ENCODE measurements around the gene AP1S2.
"Not testable (repeated sequence)": the region's sequence is repeated elsewhere in the genome, so short reads cannot be mapped to it uniquely, and the experiment has no call there.

AP1S2 gene

GRCh38 chrX:15854080-15854655, 445 bp downstream of the AP1S2 start:
- peak; percentile 45 for DNase-seq (ENCODE audit: low spot score)

GRCh38 chrX:15853586-15854079, 980 bp downstream of the AP1S2 start:
- DNase-seq (ENCODE audit: low spot score), result no peak

- no peak for DNase-seq (ENCODE audit: low spot score)
These were observed 5.1 kb downstream of the AP1S2 start for GRCh38 chrX:15849555-15849954.

DNA sequence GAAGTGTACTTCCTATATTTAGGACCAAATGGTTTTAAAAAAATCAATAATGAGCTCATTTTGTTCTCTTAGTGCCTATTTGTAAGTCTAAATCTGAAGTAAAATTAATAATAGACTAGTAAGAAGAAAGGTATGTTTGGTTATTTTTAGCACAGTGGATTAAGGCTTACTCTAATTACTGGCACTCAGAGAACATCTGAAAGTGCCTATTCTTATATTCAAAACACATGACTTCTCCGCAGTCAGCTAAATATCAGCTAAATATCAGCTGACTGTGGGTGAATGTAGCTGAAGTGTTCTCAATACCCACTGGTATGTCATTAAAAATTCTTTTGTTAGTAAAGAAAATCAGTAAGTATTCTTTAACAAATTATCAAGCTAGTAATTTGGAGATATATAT, 6.0 kb downstream of the AP1S2 start:
- DNase-seq (ENCODE audit: low spot score), result peak; percentile 16

DNA sequence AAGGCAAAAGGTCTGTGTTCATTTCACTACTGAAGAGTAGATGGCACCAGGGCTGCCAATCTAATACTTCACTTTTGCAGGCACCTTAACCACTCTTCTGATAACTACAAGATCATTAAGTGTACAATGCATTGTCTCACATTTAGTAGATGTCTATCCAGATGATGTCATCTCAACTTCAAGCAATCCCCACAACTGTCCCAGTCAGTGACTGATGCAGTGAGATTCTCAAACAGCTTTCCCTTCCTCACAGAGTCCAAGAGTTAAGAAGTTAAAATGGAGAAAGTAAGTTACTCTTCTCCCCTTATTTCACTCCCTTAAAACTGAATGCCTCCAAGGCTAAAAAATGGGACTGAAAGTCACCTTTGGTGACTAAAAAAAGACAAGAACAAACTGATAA, 10.7 kb downstream of the AP1S2 start:
- no peak for DNase-seq (ENCODE audit: low spot score)

DNA sequence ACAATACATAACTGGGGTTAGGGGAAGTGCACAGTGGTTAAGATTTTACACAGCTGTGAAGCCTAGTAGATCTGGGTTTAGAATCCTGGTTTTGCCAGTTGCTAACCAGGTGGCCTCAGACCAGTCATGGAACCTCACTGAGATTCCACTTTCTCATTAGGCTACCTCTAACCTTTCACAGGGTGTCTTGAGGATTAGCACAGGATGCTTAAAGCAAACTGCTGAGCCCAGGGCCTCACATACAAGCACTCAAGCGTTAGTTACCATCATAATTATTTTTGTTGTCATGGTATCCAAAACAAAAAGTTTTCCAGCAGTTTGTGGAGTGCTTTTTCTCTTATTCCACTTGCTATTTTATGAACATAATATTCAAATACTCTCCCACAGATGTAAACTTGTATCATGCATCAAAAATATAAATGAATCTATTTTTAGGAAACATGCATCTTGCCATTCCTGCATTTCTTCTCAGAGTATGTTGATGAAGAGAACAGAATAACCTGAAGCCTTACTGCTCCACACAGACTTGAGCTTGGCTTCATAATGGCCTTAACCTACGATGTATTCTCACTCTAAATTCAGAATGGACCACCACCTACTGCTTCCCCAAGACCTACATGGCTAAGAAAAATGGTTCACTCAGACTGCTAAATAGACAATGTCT, 12.6 kb downstream of the AP1S2 start:
- no peak for DNase-seq (ENCODE audit: low spot score)

GRCh38 chrX:15838017-15838416, 16.6 kb downstream of the AP1S2 start:
- no peak for DNase-seq (ENCODE audit: low spot score)

GRCh38 chrX:15834827-15835595, 19.6 kb downstream of the AP1S2 start:
- DNase-seq (ENCODE audit: low spot score), result no peak

- DNase-seq (ENCODE audit: low spot score), result no peak
These were observed 20.6 kb downstream of the AP1S2 start for GRCh38 chrX:15834053-15834452.

- not testable (repeated sequence) for DNase-seq (ENCODE audit: low spot score)
These were observed 23.3 kb downstream of the AP1S2 start for GRCh38 chrX:15831347-15831746.

DNA sequence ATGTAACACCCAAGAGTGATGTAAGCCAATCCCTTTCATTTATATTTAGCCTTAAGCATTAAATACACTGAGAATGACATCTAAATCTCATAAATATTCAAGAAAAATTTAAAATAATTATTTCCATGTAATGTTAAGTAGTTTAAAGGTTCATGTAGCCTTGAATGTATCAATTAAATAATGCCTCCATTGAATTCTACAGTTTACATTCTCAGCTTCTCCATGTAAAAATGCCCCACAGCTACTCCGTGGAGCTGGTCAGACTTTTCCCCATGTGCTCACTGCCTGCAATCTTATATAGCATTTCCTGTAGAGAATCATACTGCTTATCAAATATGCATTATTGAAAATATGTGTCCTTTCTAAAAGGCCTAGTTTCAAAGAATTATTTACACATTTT, 25.4 kb downstream of the AP1S2 start:
- no peak for DNase-seq (ENCODE audit: low spot score)

- no peak for DNase-seq (ENCODE audit: low spot score)
These were observed 28.7 kb downstream of the AP1S2 start for GRCh38 chrX:15825936-15826335.

- DNase-seq (ENCODE audit: low spot score), result no peak
These were observed 31.7 kb downstream of the AP1S2 start for GRCh38 chrX:15822922-15823321.

- no peak for DNase-seq (ENCODE audit: low spot score)
These were observed 34.2 kb downstream of the AP1S2 start for GRCh38 chrX:15820106-15821073.

- no peak for DNase-seq (ENCODE audit: low spot score)
These were observed 37.7 kb downstream of the AP1S2 start for GRCh38 chrX:15816886-15817285.

GRCh38 chrX:15816438-15816809, 38.2 kb downstream of the AP1S2 start:
- no peak for DNase-seq (ENCODE audit: low spot score)

GRCh38 chrX:15815779-15816437, 38.7 kb downstream of the AP1S2 start:
- no peak for DNase-seq (ENCODE audit: low spot score)

GRCh38 chrX:15814771-15815365, 39.7 kb downstream of the AP1S2 start:
- no peak for DNase-seq (ENCODE audit: low spot score)

GRCh38 chrX:15813416-15813815, 41.2 kb downstream of the AP1S2 start:
- no peak for DNase-seq (ENCODE audit: low spot score)

DNA sequence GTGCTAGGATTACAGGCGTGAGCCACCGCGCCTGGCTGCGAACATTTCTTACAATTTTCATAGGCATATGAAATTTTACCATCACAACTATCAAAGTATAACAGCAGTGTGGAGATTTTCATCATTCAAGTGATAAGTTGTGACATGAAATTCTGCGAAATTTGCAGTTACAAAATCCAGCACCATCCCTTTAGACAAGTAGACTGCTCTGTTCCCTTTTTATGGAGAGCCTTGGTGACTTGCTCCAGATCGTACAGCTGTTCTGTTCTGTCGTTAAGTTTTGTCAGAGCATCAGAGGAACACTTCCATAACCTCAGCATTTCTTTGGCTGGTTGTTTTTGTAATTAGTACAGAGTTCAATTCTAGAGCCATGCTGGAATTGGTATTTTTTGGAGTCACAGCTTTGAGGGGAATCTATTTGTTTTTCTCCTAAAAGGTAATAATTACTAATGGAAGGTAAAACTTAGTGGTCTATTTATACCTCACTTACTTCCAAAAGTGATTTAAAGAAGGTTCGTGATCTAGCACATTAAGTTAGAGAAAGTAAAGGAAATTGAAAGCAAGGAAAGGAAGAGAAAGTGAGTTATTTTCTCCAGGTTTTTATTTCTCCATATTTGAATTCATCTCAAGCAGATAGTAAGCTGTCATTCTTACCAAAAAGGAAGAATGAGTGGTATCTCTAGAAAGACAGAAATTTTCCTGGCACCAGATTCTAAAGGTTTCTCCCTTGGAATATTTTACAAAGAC, 42.2 kb downstream of the AP1S2 start:
- DNase-seq (ENCODE audit: low spot score), result no peak
